Cardiac fibroblast (primary cell): ENCODE measurements around the gene KIF11.

Source experiments
- DNase-seq, 2 donors: peaks; one replicate each; pipeline versions ENCODE4 v3.0.0 to v3.0.0-alpha.2; 2010; ENCODE audit warnings: low read depth in 2 of 2
- H3K4me3 ChIP-seq, 2 donors: replicated peaks in 1 of 2; 1 replicate in 1 of 2; 2 replicates in 1 of 2; pipeline ENCODE4 v1.5.1; 2011; ENCODE audit warnings: low read depth in 2 of 2, low read length in 2 of 2, mild to moderate bottlenecking in 2 of 2, moderate library complexity in 1 of 2
- CTCF ChIP-seq: IDR thresholded peaks from one replicate; pipeline ENCODE4 v1.5.1; 2011; ENCODE audit warnings: low read depth, mild to moderate bottlenecking, low read length, inconsistent platforms

The KIF11 gene

GRCh38 chr10:92592761-92593618, at the start of gene KIF11:
Gene KIF11 (plus strand): TSS chr10:92593130. CDS start chr10:92593376, 246 bp downstream.
- DNase-seq: peak; percentile 97
- no peak for TF ChIP-seq CTCF
- peak within 1 kb of the TSS; percentile 79 to 85 for H3K4me3 ChIP-seq

GRCh38 chr10:92544296-92544695, 48.6 kb upstream of the KIF11 start:
- no peak for TF ChIP-seq CTCF
- H3K4me3 ChIP-seq: no peak overlapping the region
- DNase-seq: peak in 1 of 2 donors; percentile 44

- DNase-seq: no peak
- no peak overlapping the region for H3K4me3 ChIP-seq
Measured at GRCh38 chr10:92545556-92545955, 47.4 kb upstream of the KIF11 start.

GRCh38 chr10:92547676-92548075, 45.3 kb upstream of the KIF11 start:
- TF ChIP-seq CTCF: no peak
- no peak for DNase-seq
- H3K4me3 ChIP-seq: no peak overlapping the region

More at GRCh38 chr10:92545556-92545955, 47.4 kb upstream of the KIF11 start:
- TF ChIP-seq CTCF: no peak

GRCh38 chr10:92550924-92551323, 42.0 kb upstream of the KIF11 start:
- no peak for DNase-seq
- no peak for TF ChIP-seq CTCF

GRCh38 chr10:92552310-92552709, 40.6 kb upstream of the KIF11 start:
- no peak overlapping the region for H3K4me3 ChIP-seq
- no peak for DNase-seq
- TF ChIP-seq CTCF: peak; percentile 24

More at GRCh38 chr10:92550924-92551323, 42.0 kb upstream of the KIF11 start:
- H3K4me3 ChIP-seq: no peak overlapping the region
